ENCODE measurements around the gene MYO7A.

The MYO7A gene

DNA sequence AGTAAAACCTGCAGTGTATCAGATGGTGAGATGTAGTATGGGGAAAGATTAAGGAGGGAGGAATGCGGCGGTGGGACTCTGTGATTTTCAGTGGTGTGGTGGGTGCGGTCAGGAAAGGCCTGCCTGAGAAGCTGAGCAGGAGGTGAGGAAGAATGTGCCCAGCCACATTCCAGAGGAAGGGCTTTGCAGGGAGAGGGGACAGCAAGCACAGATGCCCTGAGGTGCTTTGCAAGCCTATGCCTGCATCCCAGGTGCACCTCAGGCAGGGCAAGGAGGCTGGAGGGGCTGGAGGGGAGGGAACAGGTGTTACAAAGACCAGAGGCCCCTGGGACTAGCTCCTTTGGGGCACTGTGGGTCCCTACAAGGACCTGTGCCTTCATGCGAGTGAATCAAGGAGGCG, 42.1 kb downstream of the MYO7A start:
- no peak overlapping the region for H3K27ac ChIP-seq
- no peak for TF ChIP-seq CTCF (IDR thresholded peaks at IDR 0.05)
- no peak for TF ChIP-seq ZFX (IDR thresholded peaks at IDR 0.05; ENCODE audit: borderline replicate concordance)

- H3K27ac ChIP-seq, result no peak overlapping the region
- TF ChIP-seq ZFX (IDR thresholded peaks at IDR 0.05; ENCODE audit: borderline replicate concordance) (no peak), CTCF (IDR thresholded peaks at IDR 0.05) (no peak)
Observed at GRCh38 chr11:77171254-77171653, 43.2 kb downstream of the MYO7A start.

DNA sequence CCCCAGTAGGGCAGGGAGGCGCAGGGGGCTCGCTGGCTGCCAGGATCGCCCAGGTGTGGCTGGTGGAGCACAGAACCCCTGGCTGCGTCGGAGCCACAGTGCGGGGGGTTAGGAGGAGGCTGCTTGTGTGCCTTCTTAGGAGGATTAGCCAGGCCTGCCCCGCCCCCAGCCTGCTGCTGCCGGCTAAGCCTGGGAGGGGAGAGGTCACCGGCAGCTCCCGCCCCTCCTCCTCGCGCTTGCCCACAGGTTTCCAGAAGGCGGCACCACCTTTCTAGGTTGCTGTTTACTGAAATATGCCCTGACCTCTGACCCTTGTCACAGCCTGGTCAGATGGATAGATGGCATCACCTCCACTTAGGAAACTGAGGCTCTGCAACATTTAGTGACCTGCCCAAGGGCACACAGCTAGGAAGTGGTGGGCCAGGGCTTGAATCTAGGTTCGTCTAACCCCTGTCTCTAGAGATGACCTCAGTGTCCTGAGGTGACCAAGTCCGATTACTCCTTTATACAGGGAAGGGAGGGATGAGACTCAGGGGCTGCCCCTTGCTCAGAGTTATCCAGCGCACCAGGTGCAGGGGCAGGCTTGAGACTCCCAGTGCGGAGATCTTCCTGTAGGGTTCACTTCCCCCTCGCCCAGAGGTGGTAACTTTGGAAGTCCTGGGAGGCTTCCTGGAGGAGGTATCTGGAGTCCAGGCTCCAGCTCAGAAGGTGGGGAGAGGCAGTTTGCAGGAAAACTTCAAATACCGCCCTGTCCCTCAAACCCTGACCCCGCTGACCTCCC, 44.0 kb downstream of the MYO7A start:
- TF ChIP-seq ZFX (IDR thresholded peaks at IDR 0.05; ENCODE audit: borderline replicate concordance) (no peak), CTCF (IDR thresholded peaks at IDR 0.05) (no peak)
- no peak overlapping the region for H3K27ac ChIP-seq

GRCh38 chr11:77172666-77172982, 44.6 kb downstream of the MYO7A start:
- H3K27ac ChIP-seq, result no peak overlapping the region
- no peak for TF ChIP-seq CTCF (IDR thresholded peaks at IDR 0.05)
- TF ChIP-seq ZFX (IDR thresholded peaks at IDR 0.05; ENCODE audit: borderline replicate concordance), result no peak

GRCh38 chr11:77173494-77173893, 45.4 kb downstream of the MYO7A start:
- no peak for TF ChIP-seq CTCF (IDR thresholded peaks at IDR 0.05)
- no peak for TF ChIP-seq ZFX (IDR thresholded peaks at IDR 0.05; ENCODE audit: borderline replicate concordance)
- no peak overlapping the region for H3K27ac ChIP-seq

DNA sequence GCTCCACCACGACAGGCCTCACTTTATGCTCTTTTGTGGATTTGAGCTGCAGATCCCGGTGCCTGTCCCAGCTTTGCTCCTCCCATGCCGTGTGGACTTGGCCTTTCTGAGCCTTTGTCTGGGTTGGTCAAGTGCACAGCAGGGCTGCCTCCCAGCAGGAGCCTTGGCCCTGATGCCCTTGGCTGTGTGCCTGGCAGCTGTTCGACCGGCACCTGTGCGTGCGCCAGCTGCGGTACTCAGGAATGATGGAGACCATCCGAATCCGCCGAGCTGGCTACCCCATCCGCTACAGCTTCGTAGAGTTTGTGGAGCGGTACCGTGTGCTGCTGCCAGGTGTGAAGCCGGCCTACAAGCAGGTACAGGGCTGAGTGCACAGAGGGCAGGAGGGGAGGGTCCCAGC, 46.5 kb downstream of the MYO7A start:
- TF ChIP-seq ZFX (IDR thresholded peaks at IDR 0.05; ENCODE audit: borderline replicate concordance) (no peak), CTCF (IDR thresholded peaks at IDR 0.05) (no peak)
- H3K27ac ChIP-seq, result no peak overlapping the region

DNA sequence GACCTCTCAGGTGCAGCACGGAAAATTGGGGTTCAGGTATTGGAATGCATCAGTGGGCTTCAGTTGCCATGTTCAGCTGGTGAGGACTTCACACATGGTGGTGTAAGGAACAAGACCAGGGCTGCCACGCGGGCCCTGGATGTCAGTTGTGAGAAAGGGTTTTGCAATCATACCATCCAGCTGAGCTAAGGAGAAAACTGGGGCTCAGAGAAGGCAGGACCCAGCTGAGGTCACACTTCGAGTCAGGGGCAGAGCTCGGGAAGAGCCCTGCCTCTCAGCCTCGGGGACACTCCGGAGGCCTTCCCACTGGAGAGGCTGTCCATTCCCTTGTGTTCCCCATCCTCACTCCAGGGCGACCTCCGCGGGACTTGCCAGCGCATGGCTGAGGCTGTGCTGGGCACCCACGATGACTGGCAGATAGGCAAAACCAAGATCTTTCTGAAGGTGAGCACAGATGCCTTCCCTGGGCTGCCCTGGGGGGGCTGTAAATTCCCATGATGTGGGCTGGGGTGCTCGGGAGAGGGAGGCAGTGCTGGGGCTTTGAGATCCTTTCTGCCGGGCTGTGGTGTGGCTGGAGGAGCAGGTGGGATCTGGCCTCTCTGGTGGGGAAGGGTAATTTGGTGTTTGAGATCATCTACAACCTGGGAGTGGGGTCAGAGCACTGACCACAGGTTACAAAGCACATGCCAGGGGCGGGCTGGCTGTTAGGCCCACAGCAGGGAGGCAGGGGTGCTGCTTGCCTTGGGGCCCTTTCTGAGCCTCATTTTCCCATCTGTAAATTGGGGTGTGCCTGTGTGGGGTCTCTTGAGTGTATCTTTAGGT, 47.2 kb downstream of the MYO7A start:
- TF ChIP-seq ZFX (IDR thresholded peaks at IDR 0.05; ENCODE audit: borderline replicate concordance) (no peak), CTCF (IDR thresholded peaks at IDR 0.05) (no peak)
- no peak overlapping the region for H3K27ac ChIP-seq
